H9 (cell line): ENCODE measurements around the gene MAPK6. TPM values are rescaled to one million over a fixed set of nuclear protein-coding genes. Genes with fewer than 3 reads are reported as not detected.

Experiments
- DNase-seq: peaks from one replicate; pipeline ENCODE4 v3.0.0-alpha.2; 2017
- H2AFZ ChIP-seq: one replicate; pipeline ENCODE4 v1.6.1; 2013; ENCODE audit warnings: mild to moderate bottlenecking, low read length, control low read depth, moderate library complexity
- H2AK5ac ChIP-seq: 2 replicates; pipeline ENCODE4 v1.6.1; 2013; ENCODE audit warnings: low read length, control low read depth, mixed read lengths; ENCODE audit not compliant: insufficient read length
- H2BK120ac ChIP-seq: one replicate; pipeline ENCODE4 v1.6.1; 2013; ENCODE audit warnings: low read depth, mild to moderate bottlenecking, low read length, control low read depth, inconsistent platforms; ENCODE audit not compliant: poor library complexity, severe bottlenecking
- H2BK12ac ChIP-seq: 2 replicates; pipeline ENCODE4 v1.6.1; 2013; ENCODE audit warnings: low read length, control low read depth, mixed read lengths, low read depth; ENCODE audit not compliant: insufficient read length
- H2BK15ac ChIP-seq: 2 replicates; pipeline ENCODE4 v1.6.1; 2013; ENCODE audit warnings: low read depth, low read length, control low read depth
- H2BK20ac ChIP-seq: one replicate; pipeline ENCODE4 v1.6.1; 2013; ENCODE audit warnings: low read depth, mild to moderate bottlenecking, low read length, control low read depth, inconsistent platforms; ENCODE audit not compliant: poor library complexity, severe bottlenecking
- H2BK5ac ChIP-seq: 2 replicates; pipeline ENCODE4 v1.6.1; 2013; ENCODE audit warnings: low read length, control low read depth, mixed read lengths; ENCODE audit not compliant: insufficient read length
- H3K14ac ChIP-seq: 2 replicates; pipeline ENCODE4 v1.6.1; 2013; ENCODE audit warnings: low read length, control low read depth; ENCODE audit not compliant: insufficient read depth
- H3K18ac ChIP-seq: 2 replicates; pipeline ENCODE4 v1.6.1; 2013; ENCODE audit warnings: low read depth, mild to moderate bottlenecking, mixed read lengths, low read length, control low read depth; ENCODE audit not compliant: insufficient read length
- H3K23ac ChIP-seq: 2 replicates; pipeline ENCODE4 v1.6.1; 2013; ENCODE audit warnings: low read length, control low read depth, mixed read lengths, low read depth; ENCODE audit not compliant: insufficient read length
- H3K23me2 ChIP-seq: 2 replicates; pipeline ENCODE4 v1.6.1; 2013; ENCODE audit warnings: low read depth, mild to moderate bottlenecking, mixed read lengths, low read length, control low read depth; ENCODE audit not compliant: insufficient read length, poor library complexity, severe bottlenecking
- H3K27ac ChIP-seq: 2 replicates; pipeline ENCODE4 v1.5.1; 2013; ENCODE audit warnings: low read length, control low read depth, mixed read lengths, low read depth; ENCODE audit not compliant: insufficient read length
- H3K27me3 ChIP-seq: 2 replicates; pipeline ENCODE4 v1.6.1; 2013; ENCODE audit warnings: low read length, control low read depth, inconsistent platforms; ENCODE audit not compliant: insufficient read depth
- H3K4ac ChIP-seq: 2 replicates; pipeline ENCODE4 v1.6.1; 2013; ENCODE audit warnings: low read depth, mild to moderate bottlenecking, control low read depth, inconsistent platforms, low read length, moderate library complexity
- H3K4me1 ChIP-seq: 2 replicates; pipeline ENCODE4 v1.6.1; 2013; ENCODE audit warnings: low read length, control low read depth, inconsistent platforms; ENCODE audit not compliant: insufficient read depth
- H3K4me2 ChIP-seq: 2 replicates; pipeline ENCODE4 v1.6.1; 2013; ENCODE audit warnings: low read length, control low read depth, mixed read lengths; ENCODE audit not compliant: insufficient read length, insufficient read depth
- H3K56ac ChIP-seq: 2 replicates; pipeline ENCODE4 v1.6.1; 2013; ENCODE audit warnings: low read depth, mild to moderate bottlenecking, mixed read lengths, low read length, control low read depth; ENCODE audit not compliant: insufficient read length
- H3K79me1 ChIP-seq: 2 replicates; pipeline ENCODE4 v1.6.1; 2013; ENCODE audit warnings: low read depth, mild to moderate bottlenecking, moderate library complexity, low read length, control low read depth, inconsistent platforms; ENCODE audit not compliant: insufficient read depth, poor library complexity, severe bottlenecking
- H3K79me2 ChIP-seq: 2 replicates; pipeline ENCODE4 v1.6.1; 2013; ENCODE audit warnings: low read length, control low read depth, inconsistent platforms; ENCODE audit not compliant: insufficient read depth
- H3K9ac ChIP-seq: 2 replicates; pipeline ENCODE4 v1.6.1; 2013; ENCODE audit warnings: low read length, control low read depth, mixed read lengths; ENCODE audit not compliant: insufficient read length; ENCODE audit errors: extremely low read depth
- H3K9me3 ChIP-seq: one replicate; pipeline ENCODE4 v1.6.1; 2013; ENCODE audit warnings: low read depth, low read length, inconsistent platforms; ENCODE audit not compliant: control insufficient read depth
- H3T11ph ChIP-seq: one replicate; pipeline ENCODE4 v1.6.1; 2013; ENCODE audit warnings: mild to moderate bottlenecking, low read length, control low read depth, inconsistent platforms
- H4K20me1 ChIP-seq: one replicate; pipeline ENCODE4 v1.6.1; 2013; ENCODE audit not compliant: control insufficient read depth, insufficient read length, insufficient read depth
- H4K5ac ChIP-seq: 2 replicates; pipeline ENCODE4 v1.6.1; 2013; ENCODE audit warnings: low read depth, mild to moderate bottlenecking, mixed read lengths, low read length, control low read depth; ENCODE audit not compliant: insufficient read length
- H4K8ac ChIP-seq: replicated peaks from 2 replicates; pipeline ENCODE4 v1.6.1; 2013; ENCODE audit warnings: low read length, control low read depth, mixed read lengths, low read depth; ENCODE audit not compliant: insufficient read length
- H4K91ac ChIP-seq: 2 replicates; pipeline ENCODE4 v1.6.1; 2013; ENCODE audit warnings: low read depth, mild to moderate bottlenecking, moderate library complexity, mixed read lengths, low read length, control low read depth; ENCODE audit not compliant: insufficient read length
- H3K27ac Mint-ChIP-seq, 3 experiments: 2 replicates in 2 of 3; 3 replicates in 1 of 3; pipeline ENCODE4 v1.8.0; 2020 to 2021; ENCODE audit warnings: mixed read lengths in 3 of 3, mild to moderate bottlenecking in 1 of 3, moderate library complexity in 1 of 3
- H3K27me3 Mint-ChIP-seq: 2 replicates; pipeline ENCODE4 v1.8.0; 2021; ENCODE audit warnings: low read depth, mild to moderate bottlenecking, moderate library complexity, mixed read lengths
- H3K36me3 Mint-ChIP-seq, 3 experiments: 2 replicates in 2 of 3; 3 replicates in 1 of 3; pipeline ENCODE4 v1.8.0; 2020 to 2021; ENCODE audit warnings: low read depth in 3 of 3, mixed read lengths in 3 of 3; ENCODE audit not compliant: insufficient read depth in 1 of 3
- H3K4me1 Mint-ChIP-seq, 2 experiments: 2 replicates each; pipeline ENCODE4 v1.8.0; 2020; ENCODE audit warnings: mixed read lengths in 2 of 2
- H3K4me3 Mint-ChIP-seq, 2 experiments: 2 replicates in 1 of 2; 3 replicates in 1 of 2; pipeline ENCODE4 v1.8.0; 2020 to 2021; ENCODE audit warnings: mild to moderate bottlenecking in 2 of 2, mixed read lengths in 2 of 2, moderate library complexity in 1 of 2
- H3K9me3 Mint-ChIP-seq, 2 experiments: 2 replicates in 1 of 2; 3 replicates in 1 of 2; pipeline ENCODE4 v1.8.0; 2020; ENCODE audit warnings: mild to moderate bottlenecking in 2 of 2, mixed read lengths in 2 of 2, moderate library complexity in 1 of 2
- WGBS: extraction: QIAGEN DNeasy Blood & Tissue Kit; methylation state at CpG from one replicate; pipeline ENCODE4 v1.1.7; 2013; ENCODE audit warnings: missing lambda C conversion rate, low lambda C conversion rate, mixed read lengths; ENCODE audit not compliant: insufficient read length; ENCODE audit errors: extremely low coverage; 5-methylcytosine and 5-hydroxymethylcytosine counted together
- total RNA-seq: library from RNA; stranded (reverse); gene quantifications from 2 replicates; pipeline ENCODE4 v1.2.1, GENCODE V29; 2021
- TF ChIP-seq, protein P1 (sequence below): fragments of 200-600 bp; sonication (generic); conservative IDR thresholded peaks from 3 replicates; pipeline ENCODE4 v1.8.0; 2021; ENCODE audit warnings: antibody characterized with exemption, mild to moderate bottlenecking

Gene MAPK6
- total RNA-seq, 1 experiment from 2014 or later, result 88.6 TPM

DNA sequence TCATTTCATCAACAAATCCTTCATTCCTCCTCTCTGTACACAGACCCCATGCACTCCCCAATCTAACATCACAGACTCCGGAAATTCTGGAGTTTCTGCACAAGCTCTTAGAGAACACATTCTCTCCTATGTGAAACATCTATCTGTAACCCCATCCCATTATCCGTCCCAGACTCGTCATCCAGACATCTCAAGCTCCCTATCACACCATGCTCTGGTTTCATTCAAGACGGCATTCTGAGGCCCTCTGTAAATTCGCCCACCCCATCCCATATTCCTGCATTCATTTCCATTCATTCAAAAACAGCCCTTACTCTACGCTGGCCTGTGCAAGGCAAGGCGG lies 48.0 kb upstream of the MAPK6 start:
- Histone ChIP-seq H2BK5ac (no peak overlapping the region), H3K27me3 (no peaks in the 10 kb centered on the region), H3K23me2 (peaks cover 4% of the 10 kb centered on the region), H3K4me1 (no peaks in the 10 kb centered on the region), H3K18ac (peak overlapping the region; percentile 95), H2AFZ (no peak overlapping the region), H2BK120ac (no peak overlapping the region), H3T11ph (no peak overlapping the region), H3K79me2 (peaks cover 16% of the 10 kb centered on the region; the same call in 1 of the 2 replicates), H3K9ac (peak overlapping the region; percentile 94), H4K8ac (no peak overlapping the region), H3K4ac (no peak overlapping the region), H3K4me2 (peak overlapping the region; percentile 89), H4K91ac (no peak overlapping the region), H2BK20ac (no peak overlapping the region), H2BK15ac (no peak overlapping the region), H2AK5ac (no peak overlapping the region), H3K9me3 (no peaks in the 10 kb centered on the region), H2BK12ac (no peak overlapping the region), H4K20me1 (no peaks in the 10 kb centered on the region), H3K79me1 (no peaks in the 10 kb centered on the region), H3K23ac (no peak overlapping the region), H4K5ac (peak overlapping the region; percentile 45), H3K56ac (no peak overlapping the region), H3K27ac (no peak overlapping the region), H3K14ac (peak overlapping the region; percentile 94)
- TF ChIP-seq, protein P1, sequence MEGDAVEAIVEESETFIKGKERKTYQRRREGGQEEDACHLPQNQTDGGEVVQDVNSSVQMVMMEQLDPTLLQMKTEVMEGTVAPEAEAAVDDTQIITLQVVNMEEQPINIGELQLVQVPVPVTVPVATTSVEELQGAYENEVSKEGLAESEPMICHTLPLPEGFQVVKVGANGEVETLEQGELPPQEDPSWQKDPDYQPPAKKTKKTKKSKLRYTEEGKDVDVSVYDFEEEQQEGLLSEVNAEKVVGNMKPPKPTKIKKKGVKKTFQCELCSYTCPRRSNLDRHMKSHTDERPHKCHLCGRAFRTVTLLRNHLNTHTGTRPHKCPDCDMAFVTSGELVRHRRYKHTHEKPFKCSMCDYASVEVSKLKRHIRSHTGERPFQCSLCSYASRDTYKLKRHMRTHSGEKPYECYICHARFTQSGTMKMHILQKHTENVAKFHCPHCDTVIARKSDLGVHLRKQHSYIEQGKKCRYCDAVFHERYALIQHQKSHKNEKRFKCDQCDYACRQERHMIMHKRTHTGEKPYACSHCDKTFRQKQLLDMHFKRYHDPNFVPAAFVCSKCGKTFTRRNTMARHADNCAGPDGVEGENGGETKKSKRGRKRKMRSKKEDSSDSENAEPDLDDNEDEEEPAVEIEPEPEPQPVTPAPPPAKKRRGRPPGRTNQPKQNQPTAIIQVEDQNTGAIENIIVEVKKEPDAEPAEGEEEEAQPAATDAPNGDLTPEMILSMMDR, result no peak
- H3K4me1 Mint-ChIP-seq, result peaks cover 7 to 13% of the 10 kb centered on the region in 2 experiments
- no peak for DNase-seq
- peak overlapping the region; percentile 97 to 99 (median 98) for H3K27ac Mint-ChIP-seq
- peak overlapping the region; percentile 99 to 100 for H3K4me3 Mint-ChIP-seq
- peaks cover 8 to 11% (median 9%) of the 10 kb centered on the region in 3 experiments for H3K36me3 Mint-ChIP-seq
- no CpG with 5 or more reads among the region's 7 CpGs for WGBS
- H3K27me3 Mint-ChIP-seq, result no peaks in the 10 kb centered on the region; the same call in 1 of the 2 replicates
- peaks cover 3 to 4% of the 10 kb centered on the region in 2 experiments; a peak in 4 of 5 replicates for H3K9me3 Mint-ChIP-seq
